HCT116 (cell line): ENCODE data around the gene C3AR1. TPM values are rescaled to one million over a fixed set of nuclear protein-coding genes. Genes with fewer than 3 reads are reported as not detected.

Experiments
- ATAC-seq: fragments of 200-7000 bp; cut with Tn5 transposase; 2 replicates; pipeline ENCODE4 v1.9.1; 2020; ENCODE audit warnings: mild to moderate bottlenecking, moderate library complexity
- BruUV-seq: library from RNA; stranded (reverse); fragments of 400-500 nt; replicated peaks from 2 replicates; lab custom pipeline; 2021; lab: Mats Ljungman, UMichigan
- CTCF ChIA-PET: fragments of 300-600 bp; sonication (Branson Sonifier 250); formaldehyde crosslinking; loops from one replicate; lab custom pipeline; 2021; ENCODE audit warnings: antibody characterized with exemption; lab: Charles Lee
- POLR2A ChIA-PET: fragments of 300-600, 350-600 bp; sonication (Branson Sonifier 250); formaldehyde crosslinking; loops from one replicate; lab custom pipeline; 2021; ENCODE audit warnings: antibody characterized with exemption; lab: Charles Lee
- RAD21 ChIA-PET, 2 experiments: fragments of 300-600 bp; sonication (Branson Sonifier 250); formaldehyde crosslinking; loops; one replicate each; lab custom pipeline; 2023; ENCODE audit warnings: low total read pairs in 2 of 2; ENCODE audit not compliant: uncharacterized antibody in 2 of 2, unreplicated experiment in 2 of 2, low non-redundant PET in 1 of 2; lab: Charles Lee
- DNase-seq: peaks from one replicate; pipeline ENCODE4 v3.0.0-alpha.2; 2010; ENCODE audit warnings: low read depth, low spot score
- H2AFZ ChIP-seq: fragments of 200-600 bp; shearing (Covaris generic), sonication (generic); 2 replicates; pipeline ENCODE4 v1.6.1; 2017; ENCODE audit warnings: low read depth, mixed run types, mixed read lengths, antibody characterized with exemption, low read length; ENCODE audit not compliant: poor library complexity, severe bottlenecking
- H3K27ac ChIP-seq: 2 replicates; pipeline ENCODE4 v1.5.1; 2012; ENCODE audit warnings: low read depth, low read length
- H3K27me3 ChIP-seq: fragments of 200-600 bp; sonication (generic); 2 replicates; pipeline ENCODE4 v1.6.1; 2016; ENCODE audit warnings: mixed run types, low read length, mixed read lengths; ENCODE audit not compliant: insufficient read depth
- H3K36me3 ChIP-seq, 2 experiments: fragments of 200-500 bp in 1 of 2; fragments of 200-600 bp in 1 of 2; sonication (Bioruptor generic) in 1 of 2; sonication (generic) in 1 of 2; 2 replicates each; pipeline versions ENCODE4 v1.5.1 to v1.6.1; 2014 to 2016; ENCODE audit warnings: low read length in 2 of 2, inconsistent platforms in 1 of 2, mixed read lengths in 1 of 2, mixed run types in 1 of 2; ENCODE audit not compliant: insufficient read depth in 2 of 2, control insufficient read depth in 1 of 2
- H3K4me1 ChIP-seq, 2 experiments: fragments of 200-600 bp in 1 of 2; sonication (generic) in 1 of 2; 2 replicates each; pipeline versions ENCODE4 v1.5.1 to v1.6.1; 2012 to 2017; ENCODE audit warnings: low read length in 2 of 2, inconsistent platforms in 1 of 2, mild to moderate bottlenecking in 1 of 2, mixed read lengths in 1 of 2, mixed run types in 1 of 2, moderate library complexity in 1 of 2; ENCODE audit not compliant: insufficient read depth in 2 of 2, control insufficient read depth in 1 of 2
- H3K4me2 ChIP-seq: fragments of 200-600 bp; sonication (generic); 2 replicates; pipeline ENCODE4 v1.6.1; 2017; ENCODE audit warnings: mixed run types, low read length, mixed read lengths
- H3K4me3 ChIP-seq, 2 experiments: fragments of 200-600 bp in 1 of 2; sonication (generic) in 1 of 2; replicated peaks in 1 of 2; 2 replicates each; pipeline ENCODE4 v1.5.1; 2011 to 2016; ENCODE audit warnings: low read length in 2 of 2, control low read depth in 1 of 2, low read depth in 1 of 2, mild to moderate bottlenecking in 1 of 2, mixed read lengths in 1 of 2, mixed run types in 1 of 2
- H3K79me2 ChIP-seq: fragments of 200-600 bp; sonication (generic); 2 replicates; pipeline ENCODE4 v1.6.1; 2017; ENCODE audit warnings: mild to moderate bottlenecking, mixed run types, low read length, moderate library complexity, mixed read lengths; ENCODE audit not compliant: insufficient read depth
- H3K9ac ChIP-seq: fragments of 200-600 bp; sonication (generic); 2 replicates; pipeline ENCODE4 v1.6.1; 2016; ENCODE audit warnings: low read length, mixed read lengths
- H3K9me2 ChIP-seq: fragments of 200-600 bp; sonication (generic), shearing (Covaris generic); 2 replicates; pipeline ENCODE4 v1.6.1; 2017; ENCODE audit warnings: mixed run types, mild to moderate bottlenecking, moderate library complexity; ENCODE audit not compliant: insufficient read depth
- H3K9me3 ChIP-seq, 2 experiments: fragments of 200-500 bp in 1 of 2; fragments of 200-600 bp in 1 of 2; sonication (Bioruptor generic) in 1 of 2; sonication (generic) in 1 of 2; 2 replicates each; pipeline ENCODE4 v1.6.1; 2014 to 2017; ENCODE audit warnings: low read length in 2 of 2, mixed read lengths in 2 of 2, inconsistent platforms in 1 of 2, low read depth in 1 of 2, mild to moderate bottlenecking in 1 of 2, mixed run types in 1 of 2, moderate library complexity in 1 of 2; ENCODE audit not compliant: control insufficient read depth in 1 of 2, insufficient read depth in 1 of 2
- H4K20me1 ChIP-seq: fragments of 200-600 bp; sonication (generic), shearing (Covaris generic); 2 replicates; pipeline ENCODE4 v1.6.1; 2017; ENCODE audit warnings: mixed run types, mild to moderate bottlenecking, moderate library complexity; ENCODE audit not compliant: insufficient read depth
- CEBPB ChIP-seq: IDR thresholded peaks from 2 replicates; pipeline ENCODE4 v1.6.1; 2012; ENCODE audit warnings: low read depth
- FOSL1 ChIP-seq: IDR thresholded peaks from 2 replicates; pipeline ENCODE4 v1.6.1; 2012; ENCODE audit warnings: low read depth
- POLR2AphosphoS5 ChIP-seq: IDR thresholded peaks from 2 replicates; pipeline ENCODE4 v1.6.1; 2011; ENCODE audit warnings: mild to moderate bottlenecking, low read depth, low read length, moderate library complexity
- RAD21 ChIP-seq: IDR thresholded peaks from 2 replicates; pipeline ENCODE4 v1.6.1; 2012; ENCODE audit warnings: low read depth, mild to moderate bottlenecking
- SRF ChIP-seq: IDR thresholded peaks from 2 replicates; pipeline ENCODE4 v1.6.1; 2012; ENCODE audit warnings: low read depth
- YY1 ChIP-seq: IDR thresholded peaks from 2 replicates; pipeline ENCODE4 v1.6.1; 2011; ENCODE audit warnings: low read length, low read depth, moderate library complexity, mild to moderate bottlenecking; ENCODE audit not compliant: insufficient replicate concordance; ENCODE audit errors: extremely low read depth
- intact Hi-C: fragments of 100-400 bp; cut with micrococcal nuclease; formaldehyde crosslinking; loops from 2 replicates; pipeline ENCODE4 v1.10.0; 2022
- total RNA-seq: library from RNA; stranded (reverse); gene quantifications from one replicate; pipeline ENCODE4 v1.2.1, GENCODE V29; 2021; ENCODE audit not compliant: unreplicated experiment
- TF ChIP-seq, protein P1 (sequence below), 3 experiments: fragments of 200-600 bp in 1 of 3; sonication (generic) in 1 of 3; IDR thresholded peaks in 2 of 3; conservative IDR thresholded peaks in 1 of 3; 2 replicates each; pipeline ENCODE4 v1.5.1; 2012 to 2017; ENCODE audit warnings: low read depth in 2 of 3, low read length in 2 of 3, antibody characterized with exemption in 1 of 3, borderline replicate concordance in 1 of 3, control low read depth in 1 of 3, mild to moderate bottlenecking in 1 of 3, mixed read lengths in 1 of 3, mixed run types in 1 of 3, moderate library complexity in 1 of 3; ENCODE audit not compliant: insufficient read depth in 1 of 3
- TF ChIP-seq, protein P2 (sequence below): IDR thresholded peaks from 2 replicates; pipeline ENCODE4 v1.6.1; 2012
- TF ChIP-seq, protein P3 (sequence below): IDR thresholded peaks from 2 replicates; pipeline ENCODE4 v1.6.1; 2012; ENCODE audit warnings: low read depth
- TF ChIP-seq, protein P4 (sequence below): IDR thresholded peaks from 2 replicates; pipeline ENCODE4 v1.6.1; 2012

C3AR1 gene
- total RNA-seq, 1 experiment from 2014 or later = not detected

DNA sequence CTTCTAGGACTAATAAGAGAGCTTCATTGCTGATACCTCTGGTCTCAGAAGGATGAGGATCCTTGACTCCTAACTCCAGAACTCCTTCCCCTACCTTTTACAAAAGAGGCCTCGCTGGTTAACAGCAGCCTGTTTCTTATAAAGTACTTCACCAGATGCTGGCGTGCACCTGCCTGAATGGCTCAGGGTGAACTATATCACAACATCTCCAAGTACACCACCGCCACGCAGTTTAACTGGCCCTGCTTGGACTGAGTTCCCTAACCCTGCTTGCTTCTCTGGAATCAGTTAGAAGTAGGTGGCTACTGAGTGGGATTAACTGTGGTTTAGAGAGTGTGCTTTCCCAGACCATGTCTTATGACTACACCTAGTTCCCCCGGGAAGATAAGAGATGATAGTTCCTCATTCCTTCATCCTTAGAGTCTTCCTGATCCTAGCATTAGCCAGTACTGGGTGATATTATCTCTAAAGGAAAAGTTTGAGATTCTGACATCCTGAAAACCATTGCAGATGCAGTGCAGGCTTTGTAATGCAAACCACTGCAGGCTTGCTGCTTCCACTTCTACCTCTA lies 30.6 kb downstream of the C3AR1 start:
- H3K36me3 ChIP-seq = peaks cover under 1 to 7% of the 10 kb centered on the region in 2 experiments; a peak in 1 of 4 replicates
- no peaks in the 10 kb centered on the region for H4K20me1 ChIP-seq
- RAD21 ChIA-PET = no interaction called here
- no peak overlapping the region for H3K9ac ChIP-seq
- BruUV-seq = no TSS peak
- H3K4me3 ChIP-seq = no peak overlapping the region
- H3K9me2 ChIP-seq = no peaks in the 10 kb centered on the region
- no peak for TF ChIP-seq FOSL1
- TF ChIP-seq, protein P1, sequence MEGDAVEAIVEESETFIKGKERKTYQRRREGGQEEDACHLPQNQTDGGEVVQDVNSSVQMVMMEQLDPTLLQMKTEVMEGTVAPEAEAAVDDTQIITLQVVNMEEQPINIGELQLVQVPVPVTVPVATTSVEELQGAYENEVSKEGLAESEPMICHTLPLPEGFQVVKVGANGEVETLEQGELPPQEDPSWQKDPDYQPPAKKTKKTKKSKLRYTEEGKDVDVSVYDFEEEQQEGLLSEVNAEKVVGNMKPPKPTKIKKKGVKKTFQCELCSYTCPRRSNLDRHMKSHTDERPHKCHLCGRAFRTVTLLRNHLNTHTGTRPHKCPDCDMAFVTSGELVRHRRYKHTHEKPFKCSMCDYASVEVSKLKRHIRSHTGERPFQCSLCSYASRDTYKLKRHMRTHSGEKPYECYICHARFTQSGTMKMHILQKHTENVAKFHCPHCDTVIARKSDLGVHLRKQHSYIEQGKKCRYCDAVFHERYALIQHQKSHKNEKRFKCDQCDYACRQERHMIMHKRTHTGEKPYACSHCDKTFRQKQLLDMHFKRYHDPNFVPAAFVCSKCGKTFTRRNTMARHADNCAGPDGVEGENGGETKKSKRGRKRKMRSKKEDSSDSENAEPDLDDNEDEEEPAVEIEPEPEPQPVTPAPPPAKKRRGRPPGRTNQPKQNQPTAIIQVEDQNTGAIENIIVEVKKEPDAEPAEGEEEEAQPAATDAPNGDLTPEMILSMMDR (IDR thresholded peaks at IDR 0.05 in 2 of 3, conservative IDR thresholded peaks at IDR 0.05 in 1 of 3; ENCODE audit: borderline replicate concordance in 1 of 3, insufficient read depth in 1 of 3, low read depth in 2 of 3, low read length in 2 of 3) = no peak
- TF ChIP-seq, protein P2, sequence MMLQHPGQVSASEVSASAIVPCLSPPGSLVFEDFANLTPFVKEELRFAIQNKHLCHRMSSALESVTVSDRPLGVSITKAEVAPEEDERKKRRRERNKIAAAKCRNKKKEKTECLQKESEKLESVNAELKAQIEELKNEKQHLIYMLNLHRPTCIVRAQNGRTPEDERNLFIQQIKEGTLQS = no peak
- TF ChIP-seq YY1 = no peak
- no peak for TF ChIP-seq CEBPB
- no peak for TF ChIP-seq POLR2AphosphoS5
- no peak for TF ChIP-seq SRF
- TF ChIP-seq, protein P3, sequence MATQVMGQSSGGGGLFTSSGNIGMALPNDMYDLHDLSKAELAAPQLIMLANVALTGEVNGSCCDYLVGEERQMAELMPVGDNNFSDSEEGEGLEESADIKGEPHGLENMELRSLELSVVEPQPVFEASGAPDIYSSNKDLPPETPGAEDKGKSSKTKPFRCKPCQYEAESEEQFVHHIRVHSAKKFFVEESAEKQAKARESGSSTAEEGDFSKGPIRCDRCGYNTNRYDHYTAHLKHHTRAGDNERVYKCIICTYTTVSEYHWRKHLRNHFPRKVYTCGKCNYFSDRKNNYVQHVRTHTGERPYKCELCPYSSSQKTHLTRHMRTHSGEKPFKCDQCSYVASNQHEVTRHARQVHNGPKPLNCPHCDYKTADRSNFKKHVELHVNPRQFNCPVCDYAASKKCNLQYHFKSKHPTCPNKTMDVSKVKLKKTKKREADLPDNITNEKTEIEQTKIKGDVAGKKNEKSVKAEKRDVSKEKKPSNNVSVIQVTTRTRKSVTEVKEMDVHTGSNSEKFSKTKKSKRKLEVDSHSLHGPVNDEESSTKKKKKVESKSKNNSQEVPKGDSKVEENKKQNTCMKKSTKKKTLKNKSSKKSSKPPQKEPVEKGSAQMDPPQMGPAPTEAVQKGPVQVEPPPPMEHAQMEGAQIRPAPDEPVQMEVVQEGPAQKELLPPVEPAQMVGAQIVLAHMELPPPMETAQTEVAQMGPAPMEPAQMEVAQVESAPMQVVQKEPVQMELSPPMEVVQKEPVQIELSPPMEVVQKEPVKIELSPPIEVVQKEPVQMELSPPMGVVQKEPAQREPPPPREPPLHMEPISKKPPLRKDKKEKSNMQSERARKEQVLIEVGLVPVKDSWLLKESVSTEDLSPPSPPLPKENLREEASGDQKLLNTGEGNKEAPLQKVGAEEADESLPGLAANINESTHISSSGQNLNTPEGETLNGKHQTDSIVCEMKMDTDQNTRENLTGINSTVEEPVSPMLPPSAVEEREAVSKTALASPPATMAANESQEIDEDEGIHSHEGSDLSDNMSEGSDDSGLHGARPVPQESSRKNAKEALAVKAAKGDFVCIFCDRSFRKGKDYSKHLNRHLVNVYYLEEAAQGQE = no peak
- TF ChIP-seq, protein P4, sequence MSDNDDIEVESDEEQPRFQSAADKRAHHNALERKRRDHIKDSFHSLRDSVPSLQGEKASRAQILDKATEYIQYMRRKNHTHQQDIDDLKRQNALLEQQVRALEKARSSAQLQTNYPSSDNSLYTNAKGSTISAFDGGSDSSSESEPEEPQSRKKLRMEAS = no peak
- no peak for TF ChIP-seq RAD21
- CTCF ChIA-PET = no interaction called here
- peaks cover 29 to 57% of the 10 kb centered on the region in 2 experiments for H3K4me1 ChIP-seq
- POLR2A ChIA-PET = no interaction called here
- intact Hi-C loops = no loop called here
- no peaks in the 10 kb centered on the region for H3K9me3 ChIP-seq
- H3K27me3 ChIP-seq = no peaks in the 10 kb centered on the region
- no peak for DNase-seq
- H3K27ac ChIP-seq = no peak overlapping the region
- H2AFZ ChIP-seq = no peak overlapping the region
- ATAC-seq = no peak
- H3K79me2 ChIP-seq = peaks cover 42% of the 10 kb centered on the region
- H3K4me2 ChIP-seq = no peak overlapping the region
